HG03342 (cell line): ENCODE measurements around the gene GOLGA2.

ENCODE experiments used
- ATAC-seq: cut with Tn5 transposase; IDR thresholded peaks from one replicate; pipeline ENCODE4 v1.9.1; 2021; ENCODE audit warnings: mild to moderate bottlenecking, moderate library complexity; ENCODE audit not compliant: unreplicated experiment

Gene GOLGA2

DNA sequence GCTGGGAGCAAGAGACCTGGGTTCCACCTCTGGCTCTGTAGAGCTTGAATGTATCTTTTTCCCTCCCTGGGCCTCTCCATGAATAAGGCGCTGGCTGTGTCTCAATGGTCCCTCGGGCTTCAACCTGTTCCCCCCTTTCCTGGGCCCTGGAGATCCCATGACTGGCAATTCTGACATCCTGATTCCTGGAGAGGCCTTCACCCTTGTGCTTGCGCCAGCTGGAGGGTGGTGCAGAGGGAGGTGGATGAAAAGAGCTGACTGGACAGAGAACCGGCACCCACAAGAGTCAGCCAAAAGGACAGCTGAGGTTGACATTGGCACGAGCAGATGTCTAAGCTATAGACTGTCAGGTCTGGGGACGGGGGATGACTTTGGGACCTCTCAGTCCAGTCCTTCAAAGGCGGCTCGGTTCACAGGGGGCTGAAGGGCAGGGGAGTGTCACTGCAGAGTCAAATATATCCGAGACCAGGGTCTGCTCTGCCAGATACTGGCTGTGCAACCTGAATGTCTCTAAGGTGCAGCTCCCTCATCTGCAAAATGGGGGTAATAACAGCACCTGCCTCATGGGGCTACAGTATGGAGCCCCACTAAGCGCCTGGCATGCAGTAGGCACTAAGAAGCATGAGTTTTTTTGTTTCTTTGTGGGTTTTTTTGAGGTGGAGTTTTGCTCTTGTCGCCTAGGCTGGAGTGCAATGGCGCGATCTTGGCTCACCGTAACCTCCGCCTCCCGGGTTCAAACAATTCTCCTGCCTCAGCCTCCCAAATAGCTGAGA, 58.8 kb downstream of the GOLGA2 start:
- ATAC-seq = no peak

DNA sequence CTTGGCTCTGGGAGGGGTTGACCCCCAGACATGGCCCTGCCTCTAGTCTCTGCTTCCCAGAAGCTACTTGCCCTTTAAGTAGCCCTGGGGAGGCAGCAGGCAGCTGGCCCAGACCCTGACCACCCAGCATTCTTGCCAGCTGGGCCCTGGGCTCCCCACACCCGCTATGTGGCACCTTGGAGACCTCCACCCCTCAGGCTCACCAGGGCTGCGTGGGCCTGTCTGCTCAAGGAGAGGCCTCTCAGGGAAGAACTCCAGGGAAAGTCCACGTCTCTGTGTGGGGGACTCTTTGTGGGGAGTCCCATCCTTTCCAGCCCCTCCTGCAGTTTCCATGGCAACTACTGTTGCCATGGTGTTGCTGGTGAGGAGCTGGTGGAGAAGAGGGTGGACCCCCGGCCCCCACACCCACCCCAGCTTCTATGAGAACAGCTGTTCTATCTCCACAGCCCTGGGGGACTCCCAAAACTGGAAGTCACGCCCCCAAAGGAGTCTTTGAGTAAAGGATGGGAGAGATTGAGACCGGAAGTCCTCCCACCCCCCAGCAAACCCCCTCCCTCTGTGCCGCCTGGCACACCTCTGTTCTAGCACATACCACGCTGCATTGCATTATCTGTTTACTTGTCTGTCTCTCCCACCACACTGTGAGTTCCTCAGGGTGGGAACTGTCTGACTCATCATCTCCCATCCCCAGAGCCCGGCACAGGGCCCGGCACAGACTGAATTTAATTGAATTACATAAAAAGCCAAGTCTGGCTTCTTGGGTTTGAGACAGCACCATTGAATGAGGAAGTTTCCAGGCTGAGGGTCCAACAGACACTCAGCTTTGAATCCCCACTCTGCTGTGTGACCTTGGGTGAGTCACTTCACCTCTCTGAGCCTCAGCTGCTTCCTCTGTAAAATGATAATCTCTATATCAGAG, 60.1 kb downstream of the GOLGA2 start:
- no peak for ATAC-seq

DNA sequence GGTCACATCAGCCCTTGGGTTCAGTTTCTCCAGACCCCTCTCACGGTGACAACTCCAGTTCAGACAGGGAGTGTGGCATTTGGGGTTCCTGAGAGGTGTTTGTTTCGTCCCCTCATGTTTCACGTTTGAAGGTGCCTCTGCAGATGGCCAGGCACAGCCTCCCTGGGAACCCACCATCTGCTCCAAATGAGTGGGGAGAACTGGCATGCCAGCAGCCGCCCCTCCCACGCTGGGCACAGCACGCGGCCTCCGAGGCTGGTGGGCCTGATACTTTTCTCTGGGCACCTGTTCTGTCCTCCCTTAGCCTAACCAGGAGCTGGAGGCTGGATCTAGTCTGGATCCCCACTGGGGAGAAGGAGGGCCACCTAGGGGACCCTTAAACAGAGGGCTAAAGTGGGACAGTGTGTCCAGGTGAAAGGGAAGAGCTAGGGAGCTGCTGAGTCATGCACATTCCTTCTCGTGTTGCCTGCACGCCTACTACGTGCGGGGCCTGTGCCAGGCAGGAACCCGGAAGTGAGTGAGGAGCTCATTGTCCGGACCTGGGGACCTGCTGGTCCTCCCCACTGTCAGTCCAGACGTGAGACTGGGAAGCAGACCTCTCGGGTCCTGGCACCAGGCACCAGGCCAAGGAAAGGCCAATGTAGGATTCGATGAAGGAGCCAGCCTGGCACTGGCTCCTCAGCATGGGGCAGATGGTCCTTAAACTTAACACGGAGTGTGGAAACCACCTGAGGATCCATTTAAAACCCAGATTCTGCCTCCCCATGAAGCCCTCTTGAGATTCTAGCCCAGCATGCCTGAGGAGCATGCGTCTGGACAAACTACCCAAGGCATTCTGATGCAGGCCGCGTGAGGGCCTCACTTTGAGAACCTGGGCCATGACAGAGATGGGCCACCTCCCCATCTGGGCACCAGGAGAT, 61.0 kb downstream of the GOLGA2 start:
- no peak for ATAC-seq

DNA sequence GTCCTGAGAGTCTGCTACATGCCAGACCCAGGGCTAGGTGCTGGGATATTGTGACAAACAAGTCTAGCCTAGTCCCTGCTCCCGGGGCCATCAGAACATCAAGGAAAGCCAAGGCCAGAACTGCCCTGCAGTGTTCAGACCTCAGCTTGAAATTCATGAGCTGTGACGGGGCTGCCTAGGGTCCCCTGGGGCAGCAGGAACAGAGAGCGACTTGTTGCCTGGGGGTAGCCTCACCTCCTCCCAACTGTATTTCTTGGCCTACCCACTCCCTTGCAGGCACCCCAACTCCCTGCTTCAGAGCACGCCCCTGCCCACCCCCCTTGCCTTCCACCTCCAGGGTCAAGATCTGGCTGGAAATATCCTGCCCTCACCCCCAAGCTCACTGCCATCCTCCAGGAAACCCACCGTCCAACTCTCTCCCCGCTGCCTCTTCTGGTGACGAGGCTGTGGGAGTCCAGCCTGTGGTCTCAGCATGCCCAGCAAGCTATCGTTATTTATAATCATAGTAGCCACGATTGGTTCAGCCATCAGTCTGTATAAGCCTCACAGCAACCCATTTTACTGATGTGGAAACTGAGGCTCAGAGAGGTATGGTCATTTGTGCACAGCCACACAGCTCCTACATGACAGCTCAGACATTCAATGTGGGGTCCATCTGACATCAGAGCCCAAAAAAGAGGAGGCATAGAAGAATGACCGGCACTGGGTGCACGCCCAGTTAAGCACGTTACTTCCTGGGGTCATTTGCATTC, 61.9 kb downstream of the GOLGA2 start:
- no peak for ATAC-seq

DNA sequence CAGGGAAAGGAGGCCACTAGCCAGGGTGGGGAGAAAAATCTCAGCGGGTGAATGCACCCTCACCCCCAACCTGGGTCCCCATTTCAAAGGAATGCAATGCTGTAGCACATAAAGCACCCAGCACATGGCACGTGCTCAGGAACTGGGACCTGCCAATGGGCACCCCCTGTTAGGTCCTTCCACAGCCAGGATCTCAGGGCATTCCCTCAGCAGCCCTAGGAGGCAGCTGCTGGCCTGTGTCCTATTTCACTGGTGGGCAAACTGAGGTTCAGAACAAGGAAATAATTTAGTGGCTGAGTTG, 63.9 kb downstream of the GOLGA2 start:
- ATAC-seq = no peak

DNA sequence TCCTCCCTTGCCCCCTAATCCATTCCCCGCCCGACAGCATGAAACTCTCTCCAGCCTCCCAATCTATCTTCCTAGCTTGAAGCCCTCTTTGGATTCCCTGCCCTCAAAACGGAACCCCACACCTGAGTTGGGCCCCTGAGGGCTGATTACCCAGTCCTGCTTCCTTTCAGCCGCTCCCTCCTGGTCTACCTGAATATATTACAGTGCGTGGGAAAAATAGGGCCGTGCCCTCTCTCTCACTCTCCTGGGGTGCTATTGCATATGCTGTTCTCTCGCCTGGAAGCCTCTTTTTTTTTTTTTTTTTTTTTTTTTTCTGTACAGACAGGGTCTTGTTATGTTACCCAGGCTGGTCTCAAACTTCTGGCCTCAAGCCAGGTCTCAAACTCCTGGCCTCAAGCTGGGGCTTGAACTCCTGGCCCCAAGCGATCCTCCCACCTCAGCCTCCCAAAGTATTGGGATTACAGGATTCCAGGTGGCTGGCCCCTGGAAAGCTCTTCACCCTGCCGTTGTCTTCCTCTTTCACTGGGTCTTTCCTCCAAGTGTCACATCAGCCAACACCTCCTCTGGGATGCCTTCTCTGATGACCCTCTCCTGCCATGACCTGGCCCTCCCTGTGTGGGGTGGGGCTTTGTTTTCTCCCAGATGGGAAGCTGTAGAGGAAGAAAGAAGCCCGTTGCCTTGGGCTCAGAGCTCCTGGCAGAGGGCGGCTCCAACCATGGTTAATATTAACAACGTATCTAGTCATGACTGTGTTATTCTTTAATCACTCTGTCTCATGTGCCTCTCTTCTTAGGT, 64.4 kb downstream of the GOLGA2 start:
- ATAC-seq = no peak

DNA sequence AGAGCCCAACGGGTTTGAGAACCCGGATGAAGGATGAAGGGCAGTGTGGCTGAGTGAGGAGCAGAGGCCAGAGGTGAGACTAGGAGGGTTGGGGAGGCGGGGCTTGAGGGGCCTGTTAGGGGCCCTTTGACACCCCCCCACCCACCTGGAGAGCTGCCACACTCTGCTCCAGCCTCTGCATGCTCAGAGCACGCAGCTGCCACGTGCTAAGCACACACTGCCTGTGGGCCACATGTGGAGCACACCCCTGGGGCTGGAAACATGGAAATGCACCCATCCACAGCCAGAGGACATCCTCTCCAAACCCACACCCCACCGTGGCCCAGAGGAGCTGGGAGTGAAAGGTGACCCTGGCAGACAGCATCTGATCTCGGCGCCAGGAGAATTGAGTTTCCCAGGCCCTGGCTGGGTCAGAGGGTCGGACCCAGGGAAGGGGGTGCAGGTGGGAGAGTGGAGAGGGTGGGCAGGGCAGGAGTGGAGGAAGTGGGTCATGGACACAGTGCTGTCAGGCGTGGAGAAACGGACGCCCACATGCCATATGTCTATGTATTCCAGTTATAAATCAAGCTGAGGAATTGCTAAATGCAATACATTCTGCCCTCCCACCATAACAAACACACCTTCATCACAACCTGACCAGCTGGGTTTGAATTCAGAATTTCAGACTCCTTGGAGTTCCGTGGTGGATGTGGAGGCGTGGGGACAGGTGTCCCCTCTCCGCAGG, 66.7 kb downstream of the GOLGA2 start:
- no peak for ATAC-seq

DNA sequence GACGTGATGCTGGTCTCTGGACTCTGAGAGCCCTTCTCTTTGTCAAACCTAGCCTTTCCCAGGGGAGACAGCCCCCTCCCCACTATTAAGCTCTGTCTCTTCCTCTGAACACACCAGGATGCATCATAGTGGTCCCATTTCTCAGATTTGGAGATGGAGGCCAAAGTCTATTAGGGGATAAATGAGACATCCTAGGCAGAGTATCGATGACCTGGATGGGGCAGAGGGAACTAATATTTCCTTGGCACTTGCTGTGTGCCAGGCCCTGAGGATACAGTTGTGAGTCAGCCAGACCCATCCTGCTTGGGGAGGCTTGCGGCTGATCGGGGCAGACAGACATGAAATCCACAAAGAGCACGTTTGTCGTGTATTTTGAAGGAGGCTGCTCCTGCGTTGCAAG, 67.4 kb downstream of the GOLGA2 start:
- ATAC-seq = no peak

DNA sequence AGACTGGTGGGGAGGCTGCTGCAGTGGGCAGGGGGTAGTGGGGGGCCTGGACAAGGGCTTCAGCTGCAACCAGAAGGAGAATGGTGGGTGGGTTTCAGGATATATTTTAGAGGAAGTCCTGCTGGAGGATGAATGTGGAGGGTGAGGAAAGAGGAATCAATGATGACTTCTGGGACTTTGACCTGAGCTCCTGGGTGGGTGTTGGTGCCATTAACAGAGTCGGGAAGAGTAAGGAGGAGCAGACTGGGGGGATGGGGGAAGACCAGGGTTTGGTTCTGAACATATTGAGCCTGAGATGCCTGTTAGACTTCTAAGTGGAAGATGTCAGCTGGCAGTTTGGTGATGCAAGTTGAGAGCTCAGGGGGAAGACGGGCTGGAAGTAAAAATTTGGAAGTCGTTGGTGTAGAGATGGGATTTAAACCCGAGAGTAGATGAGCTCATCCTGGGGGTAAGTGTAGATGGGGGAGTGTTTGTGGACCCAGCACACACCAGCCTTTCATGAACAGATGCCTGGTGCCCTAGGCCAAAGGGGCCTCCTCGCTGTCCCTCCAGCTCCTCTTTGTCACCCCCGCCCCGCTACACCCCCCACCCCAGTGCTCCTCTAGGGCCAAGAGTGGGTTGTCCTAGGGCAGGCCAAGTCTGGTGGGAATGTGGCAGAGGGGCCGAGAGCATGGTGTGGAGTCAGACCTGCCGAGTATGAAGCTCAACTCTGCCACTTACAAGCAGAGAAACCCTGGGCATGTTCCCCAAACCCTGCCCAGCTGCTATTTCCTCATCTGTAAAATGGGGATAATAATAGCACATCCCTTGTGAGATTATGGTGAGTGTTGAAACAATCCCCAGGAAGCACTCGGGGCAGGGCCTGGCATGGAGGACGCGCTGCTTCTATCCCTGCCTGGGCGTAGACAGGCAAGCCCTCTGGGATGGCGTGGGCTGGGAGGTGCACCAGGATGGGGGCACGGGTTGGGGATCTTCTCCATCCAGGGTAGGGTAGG, 68.6 kb downstream of the GOLGA2 start:
- no peak for ATAC-seq

DNA sequence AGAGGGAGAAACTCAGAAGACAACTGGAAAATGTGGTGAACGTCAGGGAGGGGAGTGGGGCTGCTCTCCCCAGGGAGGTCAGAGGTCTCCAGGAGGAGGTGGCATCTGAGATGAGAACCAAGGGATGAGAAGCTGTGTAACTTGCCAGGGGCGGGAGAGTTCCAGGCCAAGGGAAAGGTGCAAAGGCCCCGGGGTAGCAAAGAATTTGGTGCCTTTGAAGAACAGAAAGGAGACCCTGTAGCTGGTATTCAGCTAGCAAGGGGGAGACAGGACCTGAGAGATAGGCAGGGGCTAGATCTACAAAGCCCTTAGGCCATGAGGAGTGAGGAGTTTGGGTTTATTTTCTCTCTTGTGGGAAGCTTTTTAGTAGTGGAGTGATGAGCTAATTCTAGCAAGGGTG, 69.3 kb downstream of the GOLGA2 start:
- no peak for ATAC-seq
